CD4-positive, CD25-positive, alpha-beta regulatory T cell (primary cell): ENCODE measurements around the gene PRC1. TPM values are rescaled to one million over a fixed set of nuclear protein-coding genes. Genes with fewer than 3 reads are reported as not detected.

Experiments used
- ATAC-seq, 2 donors: fragments of 150-1000 bp; cut with Tn5 transposase; one replicate each; pipeline ENCODE4 v1.10.0; 2021; ENCODE audit warnings: low read depth in 2 of 2, moderate number of reproducible peaks in 2 of 2, moderate library complexity in 1 of 2
- DNase-seq, 3 donors: peaks; one replicate each; pipeline versions ENCODE4 v3.0.0 to v3.0.0-alpha.2; 2012 to 2022; ENCODE audit warnings: mixed read lengths in 1 of 3
- H3K27ac ChIP-seq: one replicate; pipeline ENCODE4 v1.7.0; 2013; ENCODE audit warnings: mild to moderate bottlenecking, low read length; ENCODE audit not compliant: insufficient read depth, poor library complexity, severe bottlenecking
- H3K27me3 ChIP-seq: one replicate; pipeline ENCODE4 v1.7.0; 2013; ENCODE audit warnings: low read length; ENCODE audit not compliant: control insufficient read depth, insufficient read depth
- H3K36me3 ChIP-seq: one replicate; pipeline ENCODE4 v1.7.0; 2013; ENCODE audit warnings: mild to moderate bottlenecking, low read length, moderate library complexity; ENCODE audit not compliant: control insufficient read depth, insufficient read depth
- H3K4me1 ChIP-seq: 2 replicates; pipeline ENCODE4 v1.7.0; 2013; ENCODE audit warnings: mild to moderate bottlenecking, low read length; ENCODE audit not compliant: insufficient read depth, control insufficient read depth, poor library complexity, severe bottlenecking
- H3K4me3 ChIP-seq: one replicate; pipeline ENCODE4 v1.7.0; 2013; ENCODE audit warnings: low read depth, mild to moderate bottlenecking, low read length, moderate library complexity
- H3K9me3 ChIP-seq, 2 experiments: 1 replicate in 1 of 2; 2 replicates in 1 of 2; pipeline ENCODE4 v1.7.0; 2013; ENCODE audit warnings: low read length in 2 of 2, mild to moderate bottlenecking in 1 of 2, moderate library complexity in 1 of 2; ENCODE audit not compliant: control insufficient read depth in 2 of 2
- H3K27ac Mint-ChIP-seq, 3 donors: one replicate each; pipeline ENCODE4 v1.8.0; 2020 to 2022; ENCODE audit warnings: mild to moderate bottlenecking in 3 of 3, mixed read lengths in 3 of 3, moderate library complexity in 2 of 3
- H3K27me3 Mint-ChIP-seq: one replicate; pipeline ENCODE4 v1.8.0; 2022; ENCODE audit warnings: mild to moderate bottlenecking, mixed read lengths
- H3K36me3 Mint-ChIP-seq: one replicate; pipeline ENCODE4 v1.8.0; 2020; ENCODE audit warnings: mixed read lengths
- H3K4me1 Mint-ChIP-seq, 4 donors: one replicate each; pipeline ENCODE4 v1.8.0; 2020 to 2022; ENCODE audit warnings: mixed read lengths in 4 of 4, mild to moderate bottlenecking in 1 of 4
- H3K4me3 Mint-ChIP-seq, 4 donors: one replicate each; pipeline ENCODE4 v1.8.0; 2020 to 2022; ENCODE audit warnings: mild to moderate bottlenecking in 4 of 4, mixed read lengths in 4 of 4, moderate library complexity in 3 of 4
- H3K9me3 Mint-ChIP-seq, 7 donors: one replicate each; pipeline ENCODE4 v1.8.0; 2020 to 2022; ENCODE audit warnings: mixed read lengths in 7 of 7, mild to moderate bottlenecking in 3 of 7, moderate library complexity in 2 of 7
- polyA plus RNA-seq, 4 donors: library from polyadenylated mRNA; unstranded; fragments of 300-500 nt; fragmentation: Illumina TruSeq; gene quantifications; one replicate each; pipeline ENCODE4 v1.2.3, GENCODE V29; 2021
- total RNA-seq: library from RNA; stranded (reverse); gene quantifications from one replicate; pipeline ENCODE4 v1.2.3, GENCODE V29; 2022

Gene PRC1
- total and polyA plus RNA-seq, 5 donors from 2014 or later, result 2.7 to 63.8 (median 9.8) TPM

GRCh38 chr15:90938261-90938660 is 56.1 kb downstream of the PRC1 start:
- Mint-ChIP-seq H3K4me1 (peaks cover 0 to 33% (median 17%) of the 10 kb centered on the region in 4 donors), H3K27ac (no peak overlapping the region), H3K9me3 (no peaks in the 10 kb centered on the region), H3K36me3 (peaks cover 29% of the 10 kb centered on the region), H3K4me3 (no peak overlapping the region), H3K27me3 (no peaks in the 10 kb centered on the region)
- peaks cover 27% of the 10 kb centered on the region for H3K4me1 ChIP-seq
- no peak for DNase-seq
- H3K36me3 ChIP-seq, result peaks cover 43% of the 10 kb centered on the region
- H3K9me3 ChIP-seq, result no peaks in the 10 kb centered on the region
- no peaks in the 10 kb centered on the region for H3K27me3 ChIP-seq
- ATAC-seq, result no peak
- no peak overlapping the region for H3K4me3 ChIP-seq
- no peak overlapping the region for H3K27ac ChIP-seq

GRCh38 chr15:90936823-90937222 is 57.5 kb downstream of the PRC1 start:
- Histone ChIP-seq H3K27ac (no peak overlapping the region), H3K36me3 (peaks cover 29% of the 10 kb centered on the region), H3K9me3 (no peaks in the 10 kb centered on the region), H3K4me3 (no peak overlapping the region), H3K27me3 (no peaks in the 10 kb centered on the region), H3K4me1 (peaks cover 35% of the 10 kb centered on the region)
- DNase-seq (no peak), ATAC-seq (no peak)
- Mint-ChIP-seq H3K4me1 (peaks cover under 1 to 37% (median 20%) of the 10 kb centered on the region in 4 donors), H3K4me3 (peak overlapping the region; percentile 73 to 94 (median 90)), H3K27me3 (no peaks in the 10 kb centered on the region), H3K27ac (peak overlapping the region in 2 of 3 donors; percentile 81 to 83), H3K9me3 (no peaks in the 10 kb centered on the region), H3K36me3 (peaks cover 25% of the 10 kb centered on the region)

GRCh38 chr15:90934949-90935751 is 59.2 kb downstream of the PRC1 start, which contains the start of gene UNC45A:
TSS of gene UNC45A (plus strand) at chr15:90935285. CDS start at chr15:90935325, 40 bp downstream.
- H3K27ac Mint-ChIP-seq, result peak within 1 kb of the TSS; percentile 91 to 97 (median 93)
- H3K27me3 Mint-ChIP-seq, result no peaks in the 10 kb centered on the region
- Histone ChIP-seq H3K9me3 (no peaks in the 10 kb centered on the region), H3K27me3 (no peaks in the 10 kb centered on the region), H3K4me3 (peak within 1 kb of the TSS; percentile 84), H3K36me3 (peaks cover 16% of the 10 kb centered on the region), H3K27ac (peak within 1 kb of the TSS; percentile 79), H3K4me1 (peaks cover 51% of the 10 kb centered on the region)
- no peaks in the 10 kb centered on the region for H3K9me3 Mint-ChIP-seq
- H3K4me1 Mint-ChIP-seq, result peaks cover 5 to 54% (median 28%) of the 10 kb centered on the region in 4 donors
- DNase-seq (peak; percentile 94 to 97 (median 96)), ATAC-seq (peak; percentile 74 to 80)
- H3K4me3 Mint-ChIP-seq, result peak within 1 kb of the TSS; percentile 73 to 94 (median 90)
- peaks cover 15% of the 10 kb centered on the region for H3K36me3 Mint-ChIP-seq

GRCh38 chr15:90934256-90934948 is 59.9 kb downstream of the PRC1 start:
- Histone ChIP-seq H3K4me1 (peaks cover 55% of the 10 kb centered on the region), H3K27ac (peak overlapping the region; percentile 79), H3K4me3 (peak overlapping the region; percentile 84), H3K36me3 (peaks cover 9% of the 10 kb centered on the region), H3K9me3 (no peaks in the 10 kb centered on the region), H3K27me3 (no peaks in the 10 kb centered on the region)
- Mint-ChIP-seq H3K4me3 (peak overlapping the region; percentile 73 to 94 (median 90)), H3K27ac (peak overlapping the region; percentile 91 to 97 (median 93)), H3K9me3 (no peaks in the 10 kb centered on the region), H3K36me3 (peaks cover 11% of the 10 kb centered on the region), H3K27me3 (no peaks in the 10 kb centered on the region), H3K4me1 (peaks cover 10 to 62% (median 33%) of the 10 kb centered on the region in 4 donors)
- ATAC-seq (peak; percentile 41 to 43), DNase-seq (peak; percentile 78 to 94 (median 83))

- no peaks in the 10 kb centered on the region for H3K9me3 Mint-ChIP-seq
- ATAC-seq (no peak), DNase-seq (no peak)
- H3K4me3 Mint-ChIP-seq, result peak overlapping the region in 3 of 4 donors; percentile 59 to 88 (median 63)
- Histone ChIP-seq H3K4me3 (no peak overlapping the region), H3K36me3 (peaks cover 3% of the 10 kb centered on the region), H3K9me3 (no peaks in the 10 kb centered on the region), H3K4me1 (peaks cover 58% of the 10 kb centered on the region), H3K27me3 (no peaks in the 10 kb centered on the region), H3K27ac (peak overlapping the region; percentile 18)
- no peaks in the 10 kb centered on the region for H3K27me3 Mint-ChIP-seq
- peaks cover 11 to 66% (median 37%) of the 10 kb centered on the region in 4 donors for H3K4me1 Mint-ChIP-seq
- H3K27ac Mint-ChIP-seq, result peak overlapping the region; percentile 41 to 69 (median 52)
- peaks cover 10% of the 10 kb centered on the region for H3K36me3 Mint-ChIP-seq
Measured at GRCh38 chr15:90933301-90933700, 61.0 kb downstream of the PRC1 start.

- no peaks in the 10 kb centered on the region for H3K9me3 ChIP-seq
- no peaks in the 10 kb centered on the region for H3K9me3 Mint-ChIP-seq
- peak overlapping the region in 2 of 3 donors; percentile 65 to 99 for H3K27ac Mint-ChIP-seq
- peaks cover 11 to 66% (median 38%) of the 10 kb centered on the region in 4 donors for H3K4me1 Mint-ChIP-seq
- peaks cover 8% of the 10 kb centered on the region for H3K36me3 Mint-ChIP-seq
- no peaks in the 10 kb centered on the region for H3K27me3 Mint-ChIP-seq
- no peaks in the 10 kb centered on the region for H3K36me3 ChIP-seq
- no peak for DNase-seq
- peaks cover 58% of the 10 kb centered on the region for H3K4me1 ChIP-seq
- ATAC-seq, result no peak
- H3K27me3 ChIP-seq, result no peaks in the 10 kb centered on the region
- H3K4me3 Mint-ChIP-seq, result peak overlapping the region; percentile 88 to 99 (median 98)
- peak overlapping the region; percentile 93 for H3K27ac ChIP-seq
- H3K4me3 ChIP-seq, result no peak overlapping the region
Measured at GRCh38 chr15:90932660-90932991, 61.7 kb downstream of the PRC1 start.

- H3K4me3 Mint-ChIP-seq, result peak within 1 kb of the TSS; percentile 88 to 99 (median 98)
- Histone ChIP-seq H3K27ac (peak within 1 kb of the TSS; percentile 93), H3K4me3 (peak within 1 kb of the TSS; percentile 89), H3K36me3 (no peaks in the 10 kb centered on the region), H3K27me3 (no peaks in the 10 kb centered on the region), H3K9me3 (no peaks in the 10 kb centered on the region), H3K4me1 (peaks cover 58% of the 10 kb centered on the region)
- ATAC-seq (peak; percentile 61 to 67), DNase-seq (peak; percentile 77 to 95 (median 87))
- peak within 1 kb of the TSS; percentile 94 to 99 (median 99) for H3K27ac Mint-ChIP-seq
- peaks cover 8% of the 10 kb centered on the region for H3K36me3 Mint-ChIP-seq
- H3K9me3 Mint-ChIP-seq, result no peaks in the 10 kb centered on the region
- no peaks in the 10 kb centered on the region for H3K27me3 Mint-ChIP-seq
- peaks cover 11 to 66% (median 38%) of the 10 kb centered on the region in 4 donors for H3K4me1 Mint-ChIP-seq
Measured at GRCh38 chr15:90931828-90932659, 62.3 kb downstream of the PRC1 start, which contains the start of gene HDDC3. TSS of gene HDDC3 (minus strand) at chr15:90932549. CDS start at chr15:90932540, 9 bp downstream.
